WTC11 (cell line): Measurements from ENCODE around the gene BACH2. TPM values are rescaled to one million over a fixed set of nuclear protein-coding genes. Genes with fewer than 3 reads are reported as not detected.

Experiments
- CBFB ChIP-seq: sonication (generic); formaldehyde crosslinking; IDR thresholded peaks from 2 replicates; pipeline ENCODE4 v1.8.1; 2022; ENCODE audit warnings: mild to moderate bottlenecking, low read depth, missing genetic modification reagents
- ELF4 ChIP-seq: sonication (generic); formaldehyde crosslinking; IDR thresholded peaks from 2 replicates; pipeline ENCODE4 v1.8.1; 2022; ENCODE audit warnings: low read depth, mild to moderate bottlenecking, moderate library complexity, missing genetic modification reagents
- GTF2I ChIP-seq: fragments of 250-450 bp; sonication (Bioruptor Pico); conservative IDR thresholded peaks from 2 replicates; pipeline ENCODE4 v1.4.0; 2021; ENCODE audit warnings: mild to moderate bottlenecking
- HMGA2 ChIP-seq: fragments of 250-450 bp; sonication (Bioruptor Pico); IDR thresholded peaks from 2 replicates; pipeline ENCODE4 v1.4.0; 2021; ENCODE audit warnings: mild to moderate bottlenecking, moderate library complexity
- IRF2 ChIP-seq: sonication (generic); formaldehyde crosslinking; IDR thresholded peaks from 2 replicates; pipeline ENCODE4 v1.8.0; 2022; ENCODE audit warnings: low read depth, missing genetic modification reagents, borderline replicate concordance
- JUN ChIP-seq: sonication (generic); formaldehyde crosslinking; IDR thresholded peaks from 2 replicates; pipeline ENCODE4 v1.8.0; 2023; ENCODE audit warnings: mild to moderate bottlenecking, missing genetic modification reagents
- NR2C2 ChIP-seq: sonication (generic); formaldehyde crosslinking; IDR thresholded peaks from 2 replicates; pipeline ENCODE4 v1.8.0; 2022; ENCODE audit warnings: mild to moderate bottlenecking, missing genetic modification reagents
- SMAD4 ChIP-seq: sonication (generic); formaldehyde crosslinking; IDR thresholded peaks from 2 replicates; pipeline ENCODE4 v1.8.0; 2022; ENCODE audit warnings: mild to moderate bottlenecking, missing genetic modification reagents
- ZNF317 ChIP-seq: sonication (generic); formaldehyde crosslinking; IDR thresholded peaks from 2 replicates; pipeline ENCODE4 v1.8.1; 2023; ENCODE audit warnings: low read depth, mild to moderate bottlenecking, moderate library complexity, missing genetic modification reagents, borderline replicate concordance
- total RNA-seq: library from RNA; stranded (reverse); gene quantifications from 3 replicates; pipeline ENCODE4 v1.2.3, GENCODE V29; 2021
- TF ChIP-seq, protein P1 (sequence below): sonication (generic); formaldehyde crosslinking; IDR thresholded peaks from 2 replicates; pipeline ENCODE4 v1.8.1; 2023; ENCODE audit warnings: mild to moderate bottlenecking, missing genetic modification reagents, borderline replicate concordance
- TF ChIP-seq, protein P2 (sequence below): sonication (generic); formaldehyde crosslinking; IDR thresholded peaks from 2 replicates; pipeline ENCODE4 v1.8.0; 2022; ENCODE audit warnings: missing genetic modification reagents
- TF ChIP-seq, protein P3 (sequence below): sonication (generic); formaldehyde crosslinking; IDR thresholded peaks from 2 replicates; pipeline ENCODE4 v1.8.1; 2022; ENCODE audit warnings: missing genetic modification reagents, borderline replicate concordance
- TF ChIP-seq, protein P4 (sequence below): fragments of 250-450 bp; sonication (Bioruptor Pico); IDR thresholded peaks from 2 replicates; pipeline ENCODE4 v1.8.0; 2021; ENCODE audit warnings: mild to moderate bottlenecking
- TF ChIP-seq, protein P5 (sequence below): sonication (generic); formaldehyde crosslinking; IDR thresholded peaks from 2 replicates; pipeline ENCODE4 v1.8.0; 2022; ENCODE audit warnings: mild to moderate bottlenecking, missing genetic modification reagents
- TF ChIP-seq, protein P6 (sequence below): sonication (generic); formaldehyde crosslinking; IDR thresholded peaks from 2 replicates; pipeline ENCODE4 v1.8.1; 2022; ENCODE audit warnings: mild to moderate bottlenecking, missing genetic modification reagents, moderate library complexity, borderline replicate concordance
- TF ChIP-seq, protein P7 (sequence below): sonication (generic); formaldehyde crosslinking; IDR thresholded peaks from 2 replicates; pipeline ENCODE4 v1.8.0; 2022; ENCODE audit warnings: mild to moderate bottlenecking, missing genetic modification reagents
- TF ChIP-seq, protein P8 (sequence below): fragments of 200-600 bp; IDR thresholded peaks from 2 replicates; pipeline ENCODE4 v1.8.0; 2022; ENCODE audit warnings: antibody characterized with exemption
- TF ChIP-seq, protein P9 (sequence below): sonication (generic); formaldehyde crosslinking; IDR thresholded peaks from 2 replicates; pipeline ENCODE4 v1.8.1; 2023; ENCODE audit warnings: mild to moderate bottlenecking, missing genetic modification reagents, moderate library complexity

The BACH2 gene
- total RNA-seq, 1 experiment from 2014 or later: 5.9 TPM

DNA sequence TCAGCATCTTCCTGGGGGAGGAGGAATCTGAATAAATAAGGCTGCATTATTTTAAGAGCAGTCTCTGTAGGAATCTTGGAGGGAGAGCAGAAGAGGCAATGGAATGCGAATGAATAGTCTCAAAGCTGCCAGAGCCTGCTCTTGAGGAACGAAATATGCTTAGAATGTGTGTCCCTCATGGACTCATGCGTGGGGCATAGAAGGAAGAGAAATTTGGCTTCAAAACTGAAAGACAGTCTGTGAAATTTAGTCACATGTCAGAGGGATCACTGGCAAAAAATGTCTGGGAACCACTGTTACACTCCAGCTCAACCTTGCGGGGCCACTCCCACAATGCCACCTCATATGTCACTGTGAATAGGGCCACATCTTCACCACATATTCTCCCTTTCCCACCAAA lies 306.9 kb downstream of the BACH2 start (continued):
- TF ChIP-seq, protein P1, sequence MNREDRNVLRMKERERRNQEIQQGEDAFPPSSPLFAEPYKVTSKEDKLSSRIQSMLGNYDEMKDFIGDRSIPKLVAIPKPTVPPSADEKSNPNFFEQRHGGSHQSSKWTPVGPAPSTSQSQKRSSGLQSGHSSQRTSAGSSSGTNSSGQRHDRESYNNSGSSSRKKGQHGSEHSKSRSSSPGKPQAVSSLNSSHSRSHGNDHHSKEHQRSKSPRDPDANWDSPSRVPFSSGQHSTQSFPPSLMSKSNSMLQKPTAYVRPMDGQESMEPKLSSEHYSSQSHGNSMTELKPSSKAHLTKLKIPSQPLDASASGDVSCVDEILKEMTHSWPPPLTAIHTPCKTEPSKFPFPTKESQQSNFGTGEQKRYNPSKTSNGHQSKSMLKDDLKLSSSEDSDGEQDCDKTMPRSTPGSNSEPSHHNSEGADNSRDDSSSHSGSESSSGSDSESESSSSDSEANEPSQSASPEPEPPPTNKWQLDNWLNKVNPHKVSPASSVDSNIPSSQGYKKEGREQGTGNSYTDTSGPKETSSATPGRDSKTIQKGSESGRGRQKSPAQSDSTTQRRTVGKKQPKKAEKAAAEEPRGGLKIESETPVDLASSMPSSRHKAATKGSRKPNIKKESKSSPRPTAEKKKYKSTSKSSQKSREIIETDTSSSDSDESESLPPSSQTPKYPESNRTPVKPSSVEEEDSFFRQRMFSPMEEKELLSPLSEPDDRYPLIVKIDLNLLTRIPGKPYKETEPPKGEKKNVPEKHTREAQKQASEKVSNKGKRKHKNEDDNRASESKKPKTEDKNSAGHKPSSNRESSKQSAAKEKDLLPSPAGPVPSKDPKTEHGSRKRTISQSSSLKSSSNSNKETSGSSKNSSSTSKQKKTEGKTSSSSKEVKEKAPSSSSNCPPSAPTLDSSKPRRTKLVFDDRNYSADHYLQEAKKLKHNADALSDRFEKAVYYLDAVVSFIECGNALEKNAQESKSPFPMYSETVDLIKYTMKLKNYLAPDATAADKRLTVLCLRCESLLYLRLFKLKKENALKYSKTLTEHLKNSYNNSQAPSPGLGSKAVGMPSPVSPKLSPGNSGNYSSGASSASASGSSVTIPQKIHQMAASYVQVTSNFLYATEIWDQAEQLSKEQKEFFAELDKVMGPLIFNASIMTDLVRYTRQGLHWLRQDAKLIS (CRISPR knock-in tag): no peak
- no peak for TF ChIP-seq JUN (CRISPR knock-in tag)
- TF ChIP-seq CBFB (CRISPR knock-in tag): no peak
- TF ChIP-seq, protein P2, sequence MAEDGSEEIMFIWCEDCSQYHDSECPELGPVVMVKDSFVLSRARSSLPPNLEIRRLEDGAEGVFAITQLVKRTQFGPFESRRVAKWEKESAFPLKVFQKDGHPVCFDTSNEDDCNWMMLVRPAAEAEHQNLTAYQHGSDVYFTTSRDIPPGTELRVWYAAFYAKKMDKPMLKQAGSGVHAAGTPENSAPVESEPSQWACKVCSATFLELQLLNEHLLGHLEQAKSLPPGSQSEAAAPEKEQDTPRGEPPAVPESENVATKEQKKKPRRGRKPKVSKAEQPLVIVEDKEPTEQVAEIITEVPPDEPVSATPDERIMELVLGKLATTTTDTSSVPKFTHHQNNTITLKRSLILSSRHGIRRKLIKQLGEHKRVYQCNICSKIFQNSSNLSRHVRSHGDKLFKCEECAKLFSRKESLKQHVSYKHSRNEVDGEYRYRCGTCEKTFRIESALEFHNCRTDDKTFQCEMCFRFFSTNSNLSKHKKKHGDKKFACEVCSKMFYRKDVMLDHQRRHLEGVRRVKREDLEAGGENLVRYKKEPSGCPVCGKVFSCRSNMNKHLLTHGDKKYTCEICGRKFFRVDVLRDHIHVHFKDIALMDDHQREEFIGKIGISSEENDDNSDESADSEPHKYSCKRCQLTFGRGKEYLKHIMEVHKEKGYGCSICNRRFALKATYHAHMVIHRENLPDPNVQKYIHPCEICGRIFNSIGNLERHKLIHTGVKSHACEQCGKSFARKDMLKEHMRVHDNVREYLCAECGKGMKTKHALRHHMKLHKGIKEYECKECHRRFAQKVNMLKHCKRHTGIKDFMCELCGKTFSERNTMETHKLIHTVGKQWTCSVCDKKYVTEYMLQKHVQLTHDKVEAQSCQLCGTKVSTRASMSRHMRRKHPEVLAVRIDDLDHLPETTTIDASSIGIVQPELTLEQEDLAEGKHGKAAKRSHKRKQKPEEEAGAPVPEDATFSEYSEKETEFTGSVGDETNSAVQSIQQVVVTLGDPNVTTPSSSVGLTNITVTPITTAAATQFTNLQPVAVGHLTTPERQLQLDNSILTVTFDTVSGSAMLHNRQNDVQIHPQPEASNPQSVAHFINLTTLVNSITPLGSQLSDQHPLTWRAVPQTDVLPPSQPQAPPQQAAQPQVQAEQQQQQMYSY (CRISPR knock-in tag): no peak
- TF ChIP-seq ZNF317: no peak
- TF ChIP-seq HMGA2 (CRISPR knock-in tag): no peak
- TF ChIP-seq IRF2 (CRISPR knock-in tag): no peak
- no peak for TF ChIP-seq SMAD4 (CRISPR knock-in tag)
- TF ChIP-seq, protein P3, sequence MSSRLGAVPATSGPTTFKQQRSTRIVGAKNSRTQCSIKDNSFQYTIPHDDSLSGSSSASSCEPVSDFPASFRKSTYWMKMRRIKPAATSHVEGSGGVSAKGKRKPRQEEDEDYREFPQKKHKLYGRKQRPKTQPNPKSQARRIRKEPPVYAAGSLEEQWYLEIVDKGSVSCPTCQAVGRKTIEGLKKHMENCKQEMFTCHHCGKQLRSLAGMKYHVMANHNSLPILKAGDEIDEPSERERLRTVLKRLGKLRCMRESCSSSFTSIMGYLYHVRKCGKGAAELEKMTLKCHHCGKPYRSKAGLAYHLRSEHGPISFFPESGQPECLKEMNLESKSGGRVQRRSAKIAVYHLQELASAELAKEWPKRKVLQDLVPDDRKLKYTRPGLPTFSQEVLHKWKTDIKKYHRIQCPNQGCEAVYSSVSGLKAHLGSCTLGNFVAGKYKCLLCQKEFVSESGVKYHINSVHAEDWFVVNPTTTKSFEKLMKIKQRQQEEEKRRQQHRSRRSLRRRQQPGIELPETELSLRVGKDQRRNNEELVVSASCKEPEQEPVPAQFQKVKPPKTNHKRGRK (CRISPR knock-in tag): no peak
- no peak for TF ChIP-seq ELF4 (CRISPR knock-in tag)
- TF ChIP-seq, protein P4, sequence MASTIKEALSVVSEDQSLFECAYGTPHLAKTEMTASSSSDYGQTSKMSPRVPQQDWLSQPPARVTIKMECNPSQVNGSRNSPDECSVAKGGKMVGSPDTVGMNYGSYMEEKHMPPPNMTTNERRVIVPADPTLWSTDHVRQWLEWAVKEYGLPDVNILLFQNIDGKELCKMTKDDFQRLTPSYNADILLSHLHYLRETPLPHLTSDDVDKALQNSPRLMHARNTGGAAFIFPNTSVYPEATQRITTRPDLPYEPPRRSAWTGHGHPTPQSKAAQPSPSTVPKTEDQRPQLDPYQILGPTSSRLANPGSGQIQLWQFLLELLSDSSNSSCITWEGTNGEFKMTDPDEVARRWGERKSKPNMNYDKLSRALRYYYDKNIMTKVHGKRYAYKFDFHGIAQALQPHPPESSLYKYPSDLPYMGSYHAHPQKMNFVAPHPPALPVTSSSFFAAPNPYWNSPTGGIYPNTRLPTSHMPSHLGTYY (CRISPR knock-in tag): no peak
- TF ChIP-seq, protein P5, sequence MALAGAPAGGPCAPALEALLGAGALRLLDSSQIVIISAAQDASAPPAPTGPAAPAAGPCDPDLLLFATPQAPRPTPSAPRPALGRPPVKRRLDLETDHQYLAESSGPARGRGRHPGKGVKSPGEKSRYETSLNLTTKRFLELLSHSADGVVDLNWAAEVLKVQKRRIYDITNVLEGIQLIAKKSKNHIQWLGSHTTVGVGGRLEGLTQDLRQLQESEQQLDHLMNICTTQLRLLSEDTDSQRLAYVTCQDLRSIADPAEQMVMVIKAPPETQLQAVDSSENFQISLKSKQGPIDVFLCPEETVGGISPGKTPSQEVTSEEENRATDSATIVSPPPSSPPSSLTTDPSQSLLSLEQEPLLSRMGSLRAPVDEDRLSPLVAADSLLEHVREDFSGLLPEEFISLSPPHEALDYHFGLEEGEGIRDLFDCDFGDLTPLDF (CRISPR knock-in tag): no peak
- TF ChIP-seq, protein P6, sequence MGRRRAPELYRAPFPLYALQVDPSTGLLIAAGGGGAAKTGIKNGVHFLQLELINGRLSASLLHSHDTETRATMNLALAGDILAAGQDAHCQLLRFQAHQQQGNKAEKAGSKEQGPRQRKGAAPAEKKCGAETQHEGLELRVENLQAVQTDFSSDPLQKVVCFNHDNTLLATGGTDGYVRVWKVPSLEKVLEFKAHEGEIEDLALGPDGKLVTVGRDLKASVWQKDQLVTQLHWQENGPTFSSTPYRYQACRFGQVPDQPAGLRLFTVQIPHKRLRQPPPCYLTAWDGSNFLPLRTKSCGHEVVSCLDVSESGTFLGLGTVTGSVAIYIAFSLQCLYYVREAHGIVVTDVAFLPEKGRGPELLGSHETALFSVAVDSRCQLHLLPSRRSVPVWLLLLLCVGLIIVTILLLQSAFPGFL: no peak
- TF ChIP-seq, protein P7, sequence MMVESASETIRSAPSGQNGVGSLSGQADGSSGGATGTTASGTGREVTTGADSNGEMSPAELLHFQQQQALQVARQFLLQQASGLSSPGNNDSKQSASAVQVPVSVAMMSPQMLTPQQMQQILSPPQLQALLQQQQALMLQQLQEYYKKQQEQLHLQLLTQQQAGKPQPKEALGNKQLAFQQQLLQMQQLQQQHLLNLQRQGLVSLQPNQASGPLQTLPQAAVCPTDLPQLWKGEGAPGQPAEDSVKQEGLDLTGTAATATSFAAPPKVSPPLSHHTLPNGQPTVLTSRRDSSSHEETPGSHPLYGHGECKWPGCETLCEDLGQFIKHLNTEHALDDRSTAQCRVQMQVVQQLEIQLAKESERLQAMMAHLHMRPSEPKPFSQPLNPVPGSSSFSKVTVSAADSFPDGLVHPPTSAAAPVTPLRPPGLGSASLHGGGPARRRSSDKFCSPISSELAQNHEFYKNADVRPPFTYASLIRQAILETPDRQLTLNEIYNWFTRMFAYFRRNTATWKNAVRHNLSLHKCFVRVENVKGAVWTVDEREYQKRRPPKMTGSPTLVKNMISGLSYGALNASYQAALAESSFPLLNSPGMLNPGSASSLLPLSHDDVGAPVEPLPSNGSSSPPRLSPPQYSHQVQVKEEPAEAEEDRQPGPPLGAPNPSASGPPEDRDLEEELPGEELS (CRISPR knock-in tag): no peak
- TF ChIP-seq, protein P8, sequence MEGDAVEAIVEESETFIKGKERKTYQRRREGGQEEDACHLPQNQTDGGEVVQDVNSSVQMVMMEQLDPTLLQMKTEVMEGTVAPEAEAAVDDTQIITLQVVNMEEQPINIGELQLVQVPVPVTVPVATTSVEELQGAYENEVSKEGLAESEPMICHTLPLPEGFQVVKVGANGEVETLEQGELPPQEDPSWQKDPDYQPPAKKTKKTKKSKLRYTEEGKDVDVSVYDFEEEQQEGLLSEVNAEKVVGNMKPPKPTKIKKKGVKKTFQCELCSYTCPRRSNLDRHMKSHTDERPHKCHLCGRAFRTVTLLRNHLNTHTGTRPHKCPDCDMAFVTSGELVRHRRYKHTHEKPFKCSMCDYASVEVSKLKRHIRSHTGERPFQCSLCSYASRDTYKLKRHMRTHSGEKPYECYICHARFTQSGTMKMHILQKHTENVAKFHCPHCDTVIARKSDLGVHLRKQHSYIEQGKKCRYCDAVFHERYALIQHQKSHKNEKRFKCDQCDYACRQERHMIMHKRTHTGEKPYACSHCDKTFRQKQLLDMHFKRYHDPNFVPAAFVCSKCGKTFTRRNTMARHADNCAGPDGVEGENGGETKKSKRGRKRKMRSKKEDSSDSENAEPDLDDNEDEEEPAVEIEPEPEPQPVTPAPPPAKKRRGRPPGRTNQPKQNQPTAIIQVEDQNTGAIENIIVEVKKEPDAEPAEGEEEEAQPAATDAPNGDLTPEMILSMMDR: no peak
- TF ChIP-seq, protein P9, sequence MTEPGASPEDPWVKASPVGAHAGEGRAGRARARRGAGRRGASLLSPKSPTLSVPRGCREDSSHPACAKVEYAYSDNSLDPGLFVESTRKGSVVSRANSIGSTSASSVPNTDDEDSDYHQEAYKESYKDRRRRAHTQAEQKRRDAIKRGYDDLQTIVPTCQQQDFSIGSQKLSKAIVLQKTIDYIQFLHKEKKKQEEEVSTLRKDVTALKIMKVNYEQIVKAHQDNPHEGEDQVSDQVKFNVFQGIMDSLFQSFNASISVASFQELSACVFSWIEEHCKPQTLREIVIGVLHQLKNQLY (CRISPR knock-in tag): no peak
- TF ChIP-seq GTF2I (CRISPR knock-in tag): no peak
- no peak for TF ChIP-seq NR2C2 (CRISPR knock-in tag)
